CD4-positive, alpha-beta T cell treated with Interleukin-2 at 100 ng/mL for 4 hours (primary cell): ENCODE results near the gene ITPA.
"Not testable (repeated sequence)": the region's sequence is repeated elsewhere in the genome, so short reads cannot be mapped to it uniquely, and the experiment has no call there.

Experiments used
- DNase-seq: peaks from one replicate; pipeline ENCODE4 v3.0.0-alpha.2; 2020; ENCODE audit warnings: low spot score

The ITPA gene

GRCh38 chr20:3199976-3200755 lies 9.1 kb upstream of the ITPA start:
- DNase-seq = no peak

DNA sequence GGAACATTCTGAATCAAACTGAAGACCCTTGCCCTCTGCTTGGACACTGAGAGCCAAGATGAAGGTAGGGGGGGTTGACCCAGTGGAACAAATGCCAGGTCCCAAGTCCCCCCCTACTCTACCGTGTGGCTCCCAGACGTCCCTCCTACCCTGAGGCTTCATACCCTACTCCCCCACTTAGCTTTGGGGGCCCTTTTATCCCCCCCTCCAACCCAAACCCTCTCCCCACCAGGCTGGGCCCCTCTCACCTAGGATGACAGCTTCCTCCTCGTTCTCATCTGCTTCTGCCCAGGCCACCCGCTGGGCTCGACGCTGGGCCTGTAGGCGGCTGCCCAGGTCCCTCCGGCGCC lies 6.4 kb upstream of the ITPA start:
- DNase-seq = no peak

GRCh38 chr20:3203315-3204123 lies 5.8 kb upstream of the ITPA start:
- DNase-seq = peak; percentile 36

DNA sequence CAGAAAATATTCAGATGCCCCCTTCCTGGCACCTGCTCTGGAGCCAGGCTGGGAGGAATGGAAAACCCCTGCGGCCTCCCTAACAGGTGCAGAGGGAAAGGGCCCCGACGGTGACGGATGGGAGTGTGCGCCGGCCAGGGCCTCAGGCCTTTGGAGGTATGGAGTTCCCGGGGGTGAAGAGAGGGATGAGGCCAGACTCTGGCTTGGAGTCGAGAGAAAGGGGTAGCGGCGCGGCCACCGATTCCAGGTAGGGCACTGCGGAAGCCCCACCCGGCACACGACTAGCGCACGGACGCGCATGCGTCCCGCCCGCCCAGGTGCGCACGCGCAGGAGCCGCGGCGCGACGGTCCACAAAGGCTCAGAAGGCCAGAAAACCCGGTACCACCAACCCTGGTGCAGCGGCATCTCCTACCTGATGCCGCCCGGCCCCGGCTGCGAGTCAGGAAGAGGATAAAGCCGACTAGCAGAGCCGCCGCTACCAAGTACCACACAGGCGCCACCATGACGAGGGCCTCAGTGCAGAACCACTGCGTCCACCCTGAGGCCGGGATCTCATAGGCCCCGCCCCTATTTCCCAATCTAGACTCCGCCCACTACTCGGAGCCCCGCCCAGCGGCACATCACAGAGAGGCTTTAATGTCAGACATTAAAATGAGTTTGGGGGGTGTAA lies 5.0 kb upstream of the ITPA start, which contains the start of gene DDRGK1:
Gene DDRGK1 (minus strand): TSS at position 559 of the 671 bp plus-strand sequence. CDS start 55 bp downstream, at position 504.
- peak; percentile 93 for DNase-seq

DNA sequence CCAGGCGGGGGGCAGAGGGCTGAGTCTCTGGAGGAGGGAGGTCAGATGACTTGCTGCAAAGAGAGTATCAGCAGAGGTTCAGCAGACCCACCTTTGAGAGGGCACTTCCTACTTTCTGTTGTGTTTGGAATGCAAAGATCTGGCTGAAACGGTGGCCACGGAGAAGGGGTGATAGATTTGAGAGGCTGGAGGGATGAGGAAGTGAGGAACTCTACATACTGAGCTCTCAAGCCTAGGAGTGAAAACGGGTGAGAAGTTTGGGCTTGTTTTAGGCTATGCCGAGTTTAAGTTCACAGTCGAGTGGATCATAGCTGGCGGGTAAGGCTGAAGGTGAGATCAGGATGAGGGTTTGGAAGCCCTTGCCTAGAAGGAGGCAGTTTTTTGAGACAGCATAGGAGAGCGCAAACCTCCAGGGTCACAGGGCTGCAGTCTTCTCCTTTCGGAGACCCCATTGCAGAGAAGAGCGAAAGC lies 477 bp upstream of the ITPA start:
- DNase-seq = peak; percentile 5

DNA sequence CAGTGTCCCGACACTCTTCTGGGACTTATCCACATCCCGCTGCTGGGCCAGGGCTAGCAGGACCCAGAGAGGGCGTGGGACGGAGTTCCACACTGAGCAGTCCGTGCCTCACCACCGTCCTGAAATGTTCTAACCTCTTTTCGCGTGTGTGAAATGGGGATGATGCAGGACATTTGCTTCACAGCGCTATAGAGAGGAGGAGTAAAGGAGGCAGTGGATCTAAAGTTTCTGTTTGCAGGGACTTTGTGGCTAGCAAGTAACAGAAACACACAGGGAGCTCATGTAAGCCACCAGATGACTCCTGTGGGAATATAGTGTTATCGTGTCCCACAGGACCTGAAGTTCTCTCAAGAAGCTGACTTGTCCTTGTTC lies 634 bp downstream of the ITPA start:
- DNase-seq = no peak

GRCh38 chr20:3210346-3210745 lies 1.0 kb downstream of the ITPA start:
- DNase-seq = no peak

- DNase-seq = no peak
Observed at GRCh38 chr20:3213226-3213625, 3.9 kb downstream of the ITPA start.

GRCh38 chr20:3215359-3215917 lies 6.1 kb downstream of the ITPA start:
- DNase-seq = not testable (repeated sequence)

GRCh38 chr20:3218307-3218988 lies 9.2 kb downstream of the ITPA start:
- DNase-seq = peak; percentile 73

DNA sequence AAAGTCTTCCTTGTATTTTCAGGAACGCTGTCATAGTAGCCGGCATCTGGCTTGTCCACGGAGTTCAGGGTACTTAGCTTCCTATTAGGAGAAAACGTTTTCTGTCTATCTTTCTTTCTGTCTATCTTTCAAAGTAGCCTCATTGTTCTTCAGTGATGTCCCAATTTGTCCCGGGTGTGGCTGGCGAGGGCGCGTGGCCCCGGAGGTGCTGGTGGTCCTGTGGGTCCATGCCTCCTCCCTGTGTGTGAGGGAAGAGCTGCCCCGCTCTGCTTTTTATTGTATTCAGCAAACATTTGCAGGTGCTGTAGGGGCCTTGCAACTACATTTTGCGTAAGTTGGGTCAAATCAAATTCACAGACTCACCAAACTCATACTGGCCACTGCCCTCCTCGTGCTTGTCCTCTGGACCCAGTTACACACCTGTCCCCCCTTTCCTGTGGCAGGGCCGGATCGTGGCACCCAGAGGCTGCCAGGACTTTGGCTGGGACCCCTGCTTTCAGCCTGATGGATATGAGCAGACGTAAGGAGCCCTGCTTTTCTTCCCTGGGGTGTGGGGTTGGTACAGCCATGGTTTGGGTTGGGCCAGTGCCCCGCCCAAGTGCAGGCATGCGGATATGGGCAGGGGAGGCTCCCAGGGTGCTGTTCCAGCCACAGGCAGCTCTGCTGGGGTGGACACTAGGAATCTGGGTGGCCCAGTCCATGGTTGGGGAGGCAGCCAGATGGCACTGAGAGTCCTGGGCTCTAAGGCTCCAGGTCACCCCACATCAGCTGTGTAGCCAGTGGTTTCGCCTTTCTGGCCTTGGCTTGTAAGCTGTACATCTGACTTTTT lies 12.3 kb downstream of the ITPA start:
- no peak for DNase-seq

DNA sequence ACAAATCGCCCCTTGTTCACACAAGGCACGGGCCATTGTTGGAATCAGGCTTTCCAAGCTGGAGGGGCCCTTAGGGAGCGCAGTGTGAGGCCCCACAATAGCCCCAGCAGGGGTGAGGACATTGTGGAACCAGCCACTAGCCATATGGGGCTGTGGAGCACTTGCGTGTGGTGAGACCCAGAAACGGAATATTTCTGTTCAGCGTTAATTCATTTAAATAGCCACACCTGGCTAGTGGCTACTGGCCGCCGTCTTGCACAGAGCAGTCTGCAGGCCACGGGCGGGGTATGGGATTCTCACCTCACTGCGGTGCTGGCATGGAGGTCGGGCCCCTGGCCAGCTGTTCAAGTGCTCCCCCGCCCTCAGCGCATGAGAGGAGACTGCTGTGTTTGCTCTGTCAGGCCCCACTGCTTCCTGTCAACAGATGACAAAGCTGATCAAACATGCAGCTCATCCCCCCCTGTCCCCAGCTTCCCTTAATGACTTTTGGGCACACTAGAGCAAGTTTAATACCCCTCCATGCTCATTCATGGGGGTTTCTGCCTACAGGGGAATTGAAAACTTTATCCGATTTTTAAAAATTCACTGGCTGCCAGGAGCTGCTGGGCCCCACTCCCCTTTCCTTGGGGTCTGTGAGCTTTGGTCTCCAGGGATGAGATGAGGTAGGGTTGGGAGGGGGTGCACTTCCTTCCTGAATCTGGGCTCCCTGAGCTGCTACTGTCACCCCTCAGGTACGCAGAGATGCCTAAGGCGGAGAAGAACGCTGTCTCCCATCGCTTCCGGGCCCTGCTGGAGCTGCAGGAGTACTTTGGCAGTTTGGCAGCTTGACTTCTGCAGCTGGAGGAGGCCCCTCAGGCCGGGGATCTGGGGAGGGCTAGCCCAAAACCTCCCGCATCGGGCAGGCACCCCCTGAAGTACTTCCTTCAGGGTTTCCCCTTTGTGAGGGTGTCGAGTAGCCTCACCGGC lies 13.6 kb downstream of the ITPA start:
- DNase-seq = no peak

DNA sequence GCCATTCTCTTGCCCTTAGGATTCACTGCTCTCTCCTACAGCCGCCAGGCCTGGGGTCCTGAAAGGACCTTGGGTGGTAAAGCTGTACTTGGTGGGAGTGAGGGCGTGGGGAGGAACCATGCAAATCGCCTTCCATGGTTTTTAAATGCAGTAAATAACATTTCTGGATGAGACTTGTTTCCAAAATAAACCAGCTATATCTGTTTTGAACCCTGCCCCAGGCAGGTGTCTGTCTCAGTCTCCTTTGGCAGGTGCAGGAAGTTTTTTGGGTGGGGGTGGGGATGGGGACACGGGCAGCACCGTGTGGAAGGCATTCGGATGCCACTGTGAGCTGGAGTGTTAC lies 14.3 kb downstream of the ITPA start:
- DNase-seq = no peak

DNA sequence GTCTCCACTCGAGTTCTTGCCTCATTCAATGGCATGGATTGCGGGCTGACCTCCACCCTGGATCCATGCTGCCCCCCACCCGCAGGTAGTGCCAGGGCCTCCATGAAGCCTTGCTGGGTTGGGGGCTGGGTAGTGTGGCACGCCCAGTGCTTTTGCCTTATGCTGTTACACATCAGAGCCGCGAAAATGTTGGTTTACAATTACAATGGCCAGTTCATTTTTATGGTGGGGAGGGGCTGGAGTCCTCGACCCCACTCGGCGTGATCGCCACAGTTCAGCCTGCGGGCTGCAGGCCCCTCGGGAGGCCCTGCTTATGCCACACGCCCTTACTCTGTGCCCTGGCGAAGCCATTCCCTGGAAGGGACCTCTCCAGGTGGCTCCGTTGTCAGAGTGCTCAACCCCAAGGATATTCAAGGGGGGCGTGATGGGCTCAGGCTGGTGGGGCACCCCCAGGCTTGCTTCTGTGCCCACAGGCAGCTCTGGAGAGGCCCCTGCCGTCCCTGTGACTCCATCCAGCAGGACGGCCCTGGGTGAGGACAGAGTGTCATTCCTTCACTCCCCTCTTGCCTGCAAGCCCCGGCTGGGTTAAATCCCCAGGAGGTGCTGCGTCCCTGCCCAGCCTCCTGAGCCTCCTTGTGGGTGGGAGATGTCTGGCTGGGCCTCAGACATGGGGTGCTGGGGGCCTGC lies 14.8 kb downstream of the ITPA start:
- no peak for DNase-seq

GRCh38 chr20:3224681-3225421 lies 15.6 kb downstream of the ITPA start:
- DNase-seq = no peak

DNA sequence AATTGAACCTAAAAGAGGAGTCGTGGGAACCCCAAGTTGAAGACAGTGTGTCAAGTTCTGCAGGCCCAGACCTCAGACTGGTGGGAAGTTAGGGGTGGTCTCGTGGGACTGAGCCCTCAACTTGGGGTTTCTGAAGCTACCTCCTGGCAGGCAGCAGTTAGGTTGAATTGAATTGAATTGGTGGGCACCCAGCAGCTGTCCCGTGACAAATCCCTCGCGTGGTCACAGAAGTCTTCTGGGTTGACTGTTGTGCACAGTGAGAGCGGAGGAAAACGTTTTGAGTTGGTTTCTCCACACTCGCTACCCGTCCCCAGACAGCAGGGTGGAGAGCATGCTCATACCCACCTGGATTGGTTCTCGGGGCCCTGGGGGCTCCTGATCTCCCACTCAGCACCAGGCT lies 16.8 kb downstream of the ITPA start:
- DNase-seq = no peak

DNA sequence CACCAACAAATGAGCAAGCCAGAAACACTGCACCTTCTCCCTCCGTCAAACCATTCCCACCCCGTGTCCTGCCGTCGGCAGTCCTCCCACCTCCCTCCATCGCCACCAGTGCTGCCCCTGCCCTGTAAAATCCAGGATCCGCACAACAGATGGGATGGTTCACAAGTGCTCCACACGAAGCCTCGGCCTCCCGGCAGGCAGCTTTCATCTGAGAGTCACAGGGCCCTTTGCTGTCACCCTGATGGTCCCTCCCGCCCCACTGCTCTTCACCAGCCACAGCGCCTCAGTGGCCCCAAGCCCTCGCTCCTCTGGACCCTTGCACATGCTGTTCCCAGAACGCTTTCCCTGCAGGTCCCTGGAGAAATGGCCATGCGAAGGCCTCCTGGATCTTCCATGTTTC lies 17.6 kb downstream of the ITPA start:
- no peak for DNase-seq

DNA sequence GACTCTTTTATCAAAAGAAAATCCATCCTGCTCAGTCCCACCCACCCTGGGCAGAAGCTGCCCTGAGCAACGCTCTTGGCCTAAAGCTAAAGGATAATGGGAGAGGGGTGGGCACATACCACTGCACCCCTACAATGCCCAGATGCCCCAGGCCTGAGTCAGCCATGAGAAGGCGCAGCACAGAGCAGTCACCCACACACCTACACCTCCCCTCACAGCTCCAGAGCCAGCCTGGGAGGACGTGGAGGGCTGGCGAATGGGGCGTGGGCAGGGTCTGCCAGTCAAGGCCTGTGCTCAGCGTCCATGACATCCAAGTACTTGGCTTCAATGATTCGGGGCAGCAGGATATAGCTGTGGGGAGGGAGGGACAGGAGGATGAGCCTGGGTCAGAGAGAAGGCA lies 18.2 kb downstream of the ITPA start:
- DNase-seq = no peak
